Measurements from ENCODE around the gene NFKBIZ. TPM values are rescaled to one million over a fixed set of nuclear protein-coding genes. Genes with fewer than 3 reads are reported as not detected.

Gene NFKBIZ
- total RNA-seq, 4 donors from 2014 or later = 37.5 to 132 (median 56.9) TPM

DNA sequence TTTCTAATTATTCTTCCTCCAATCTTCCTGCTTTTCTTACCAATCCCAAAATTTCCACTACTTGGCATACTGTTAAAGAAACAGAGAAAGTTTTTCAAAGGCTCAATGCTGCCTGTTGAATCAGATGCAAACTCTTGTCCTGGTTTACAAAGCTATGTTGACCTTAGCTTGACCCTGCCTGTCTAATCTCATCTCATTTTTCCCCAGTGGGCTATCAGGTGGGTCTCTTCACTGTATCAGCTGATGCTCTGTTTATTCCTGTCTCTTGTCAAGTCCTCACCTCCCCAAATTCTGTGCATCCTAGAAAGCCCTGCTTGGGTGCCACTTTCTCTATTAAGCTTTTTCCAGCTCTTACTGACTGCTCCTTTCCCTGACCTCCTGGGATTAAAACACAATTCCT lies 18.2 kb downstream of the NFKBIZ start:
- Histone ChIP-seq H3K36me3 (no peaks in the 10 kb centered on the region), H3K9me3 (no peaks in the 10 kb centered on the region), H3K27me3 (no peaks in the 10 kb centered on the region), H3K4me3 (replicated peaks in 1 of 3) (no peak overlapping the region), H3K4me1 (peaks cover 25 to 29% of the 10 kb centered on the region in 2 donors), H3K27ac (peak overlapping the region; percentile 49 to 69 (median 69))
- TF ChIP-seq, protein P1, sequence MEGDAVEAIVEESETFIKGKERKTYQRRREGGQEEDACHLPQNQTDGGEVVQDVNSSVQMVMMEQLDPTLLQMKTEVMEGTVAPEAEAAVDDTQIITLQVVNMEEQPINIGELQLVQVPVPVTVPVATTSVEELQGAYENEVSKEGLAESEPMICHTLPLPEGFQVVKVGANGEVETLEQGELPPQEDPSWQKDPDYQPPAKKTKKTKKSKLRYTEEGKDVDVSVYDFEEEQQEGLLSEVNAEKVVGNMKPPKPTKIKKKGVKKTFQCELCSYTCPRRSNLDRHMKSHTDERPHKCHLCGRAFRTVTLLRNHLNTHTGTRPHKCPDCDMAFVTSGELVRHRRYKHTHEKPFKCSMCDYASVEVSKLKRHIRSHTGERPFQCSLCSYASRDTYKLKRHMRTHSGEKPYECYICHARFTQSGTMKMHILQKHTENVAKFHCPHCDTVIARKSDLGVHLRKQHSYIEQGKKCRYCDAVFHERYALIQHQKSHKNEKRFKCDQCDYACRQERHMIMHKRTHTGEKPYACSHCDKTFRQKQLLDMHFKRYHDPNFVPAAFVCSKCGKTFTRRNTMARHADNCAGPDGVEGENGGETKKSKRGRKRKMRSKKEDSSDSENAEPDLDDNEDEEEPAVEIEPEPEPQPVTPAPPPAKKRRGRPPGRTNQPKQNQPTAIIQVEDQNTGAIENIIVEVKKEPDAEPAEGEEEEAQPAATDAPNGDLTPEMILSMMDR (IDR thresholded peaks at IDR 0.05) = no peak
- TF ChIP-seq POLR2A (IDR thresholded peaks at IDR 0.05) = no peak
- intact Hi-C loops (cut with DNase I) = no loop called here
- no peak for DNase-seq

DNA sequence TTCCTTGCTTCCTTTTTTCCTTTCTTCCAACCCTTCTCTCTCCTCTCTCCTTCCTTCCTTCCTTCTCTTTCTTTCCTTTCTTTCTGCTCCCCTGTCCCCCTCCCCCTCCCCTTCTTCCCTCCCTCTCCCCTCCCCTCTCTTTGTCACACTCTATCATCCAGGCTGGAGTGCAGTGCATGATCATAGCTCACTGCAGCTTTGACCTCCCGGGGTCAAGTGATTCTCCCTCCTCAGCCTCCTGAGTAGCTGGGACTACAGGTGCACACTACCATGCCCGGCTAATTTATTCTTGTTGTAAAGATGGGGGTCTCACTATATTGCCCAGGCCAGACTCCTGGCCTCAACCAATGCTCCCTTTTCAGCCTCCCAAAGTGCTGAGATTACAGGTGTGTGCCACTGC lies 18.7 kb downstream of the NFKBIZ start:
- Histone ChIP-seq H3K27ac (peak overlapping the region; percentile 49 to 69 (median 69)), H3K9me3 (no peaks in the 10 kb centered on the region), H3K36me3 (no peaks in the 10 kb centered on the region), H3K4me1 (peaks cover 25 to 29% of the 10 kb centered on the region in 2 donors), H3K27me3 (no peaks in the 10 kb centered on the region), H3K4me3 (replicated peaks in 1 of 3) (no peak overlapping the region)
- 67 to 68% methylated on average over 2 of the region's 2 CpGs for WGBS, 2 donors
- intact Hi-C loops (cut with DNase I) = no loop called here
- TF ChIP-seq POLR2A (IDR thresholded peaks at IDR 0.05) = no peak
- TF ChIP-seq, protein P1 (IDR thresholded peaks at IDR 0.05) = no peak
- no peak for DNase-seq

DNA sequence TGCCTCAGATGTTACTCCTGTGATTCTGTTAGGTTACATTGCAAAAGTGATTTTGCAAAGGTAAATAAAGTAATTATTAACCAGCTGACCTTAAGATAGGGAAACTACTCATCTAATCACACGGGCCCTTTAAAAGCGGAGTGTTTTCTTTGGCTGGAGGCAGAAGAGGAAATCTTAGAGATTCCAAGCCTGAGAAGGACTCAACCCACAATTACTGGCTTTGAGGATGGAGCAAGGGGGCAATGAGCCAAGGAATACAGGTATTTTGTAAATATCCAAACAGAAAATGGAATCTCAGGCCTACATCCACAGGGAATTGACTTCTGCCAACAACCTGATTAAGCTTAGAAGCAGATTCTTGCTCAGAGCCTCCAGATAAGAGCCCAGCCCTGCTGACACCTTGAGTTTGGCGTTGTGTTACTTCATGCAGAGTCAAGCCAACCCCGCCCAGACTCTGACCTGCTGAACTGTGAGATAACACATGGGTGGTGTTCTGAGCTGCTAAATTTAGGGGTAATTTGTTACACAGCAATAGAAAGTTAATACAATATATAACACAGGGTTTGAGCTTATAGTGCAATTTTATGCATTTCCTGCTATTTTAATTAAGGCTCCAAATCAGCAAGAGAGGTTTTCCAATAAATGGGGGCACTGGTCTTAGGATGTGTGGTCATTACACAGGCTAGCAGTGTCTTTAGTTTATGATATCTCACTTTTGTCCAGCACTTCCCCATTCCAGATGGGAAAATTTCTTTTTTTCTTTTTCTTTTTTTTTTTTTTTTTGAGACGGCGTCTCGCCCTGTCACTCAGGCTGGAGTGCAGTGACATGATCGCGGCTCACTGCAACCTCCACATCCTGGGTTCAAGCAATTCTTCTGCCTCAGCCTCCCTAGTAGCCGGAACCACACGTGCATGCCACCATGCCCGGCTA lies 19.5 kb downstream of the NFKBIZ start:
- no peaks in the 10 kb centered on the region for H3K27me3 ChIP-seq
- 66 to 71% methylated on average over 12 of the region's 12 CpGs for WGBS, 2 donors
- no peak overlapping the region for H3K4me3 ChIP-seq (replicated peaks in 1 of 3)
- intact Hi-C loops (cut with DNase I) = no loop called here
- no peak for TF ChIP-seq POLR2A (IDR thresholded peaks at IDR 0.05)
- TF ChIP-seq, protein P1 (IDR thresholded peaks at IDR 0.05) = no peak
- no peaks in the 10 kb centered on the region for H3K36me3 ChIP-seq
- peak overlapping the region; percentile 49 to 69 (median 69) for H3K27ac ChIP-seq
- no peaks in the 10 kb centered on the region for H3K9me3 ChIP-seq
- peak; percentile 55 to 62 for DNase-seq
- H3K4me1 ChIP-seq = peaks cover 25 to 29% of the 10 kb centered on the region in 2 donors

DNA sequence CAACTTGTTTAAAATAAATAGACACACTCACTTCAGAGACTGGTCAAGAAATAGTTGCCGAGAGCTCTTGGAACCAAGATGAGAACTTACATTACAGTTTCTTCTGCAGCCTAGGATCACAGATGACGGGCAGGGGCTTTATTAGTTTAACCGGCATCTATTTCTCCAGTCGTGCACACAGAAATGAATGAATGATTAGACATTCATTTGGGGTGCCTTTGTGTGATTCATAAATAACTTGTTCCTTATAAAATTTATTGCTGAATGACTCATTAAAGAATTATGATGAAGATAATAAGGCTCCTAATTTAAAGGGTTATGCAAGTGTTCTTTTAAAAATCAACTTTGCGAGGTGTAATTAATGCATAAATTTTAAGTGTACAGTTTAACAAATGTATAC lies 20.8 kb downstream of the NFKBIZ start:
- peaks cover 25 to 29% of the 10 kb centered on the region in 2 donors for H3K4me1 ChIP-seq
- no peaks in the 10 kb centered on the region for H3K36me3 ChIP-seq
- no peak overlapping the region for H3K4me3 ChIP-seq (replicated peaks in 1 of 3)
- TF ChIP-seq, protein P1 (IDR thresholded peaks at IDR 0.05) = no peak
- no peak for TF ChIP-seq POLR2A (IDR thresholded peaks at IDR 0.05)
- intact Hi-C loops (cut with DNase I) = no loop called here
- no peak overlapping the region for H3K27ac ChIP-seq
- DNase-seq = no peak
- H3K9me3 ChIP-seq = no peaks in the 10 kb centered on the region
- 96% methylated on average over 5 of the region's 5 CpGs for WGBS, 2 donors
- no peaks in the 10 kb centered on the region for H3K27me3 ChIP-seq

DNA sequence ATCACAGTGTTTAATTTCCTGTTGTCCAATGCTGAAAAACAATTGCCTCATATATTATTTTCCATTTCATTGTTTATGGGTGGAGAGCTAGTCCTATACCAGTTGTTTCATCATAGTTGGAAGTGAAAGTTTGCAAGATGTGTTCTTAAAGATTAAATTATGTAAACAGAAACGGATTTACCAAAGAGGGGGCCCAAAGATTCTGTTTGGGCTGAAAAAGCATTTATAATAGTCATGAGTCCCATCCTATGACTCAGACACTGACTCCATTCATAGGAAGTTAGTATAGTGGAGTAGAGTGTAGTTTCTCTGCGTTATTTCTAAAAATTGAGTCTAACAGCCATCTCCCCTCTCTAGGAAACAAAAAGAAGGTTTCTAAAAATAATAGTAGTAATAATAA lies 24.3 kb downstream of the NFKBIZ start:
- no peaks in the 10 kb centered on the region for H3K9me3 ChIP-seq
- H3K4me1 ChIP-seq = peaks cover 5 to 6% of the 10 kb centered on the region in 2 donors
- no peak overlapping the region for H3K4me3 ChIP-seq (replicated peaks in 1 of 3)
- no peaks in the 10 kb centered on the region for H3K27me3 ChIP-seq
- no peak overlapping the region for H3K27ac ChIP-seq
- intact Hi-C loops (cut with DNase I) = no loop called here
- DNase-seq = no peak
- 90 to 93% methylated on average over 2 of the region's 2 CpGs for WGBS, 2 donors
- H3K36me3 ChIP-seq = no peaks in the 10 kb centered on the region
- no peak for TF ChIP-seq POLR2A (IDR thresholded peaks at IDR 0.05)
- TF ChIP-seq, protein P1 (IDR thresholded peaks at IDR 0.05) = no peak

Data from thyroid gland (tissue), 4 donors.